ENCODE measurements around the gene RNF224. TPM values are rescaled to one million over a fixed set of nuclear protein-coding genes. Genes with fewer than 3 reads are reported as not detected.

RNF224 gene
- total RNA-seq: 1 to 10 TPM in 3 of 4 donors, under 1 TPM in 1; 0.34 to 2.0 (median 1.1) TPM

GRCh38 chr9:137227054-137227852, at the start of gene RNF224:
RNF224 (plus strand) TSS chr9:137227502; CDS start chr9:137228336, 834 bp downstream.
- Histone ChIP-seq H3K4me3 (no peak within 1 kb of the TSS), H3K4me1 (peaks cover 49% of the 10 kb centered on the region), H3K27ac (peak within 1 kb of the TSS; percentile 24), H3K36me3 (no peaks in the 10 kb centered on the region), H3K27me3 (peaks cover 42% of the 10 kb centered on the region), H3K9me3 (no peaks in the 10 kb centered on the region)
- TF ChIP-seq EP300 (IDR thresholded peaks at IDR 0.05): no peak
- TF ChIP-seq CTCF (IDR thresholded peaks at IDR 0.05): peak; percentile 75 to 89
- DNase-seq (ENCODE audit: low spot score in 2 of 2): no peak
- WGBS: 26% methylated on average over 7 of the region's 25 CpGs

GRCh38 chr9:137178201-137178938, 48.9 kb upstream of the RNF224 start:
- H3K27ac ChIP-seq: no peak overlapping the region
- TF ChIP-seq POLR2A (IDR thresholded peaks at IDR 0.05): no peak
- TF ChIP-seq EP300 (IDR thresholded peaks at IDR 0.05): no peak
- TF ChIP-seq CTCF (IDR thresholded peaks at IDR 0.05): no peak
- TF ChIP-seq POLR2AphosphoS5 (IDR thresholded peaks at IDR 0.05): no peak
- DNase-seq (ENCODE audit: low spot score in 2 of 2): no peak
- H3K36me3 ChIP-seq: peaks cover 62% of the 10 kb centered on the region
- H3K4me1 ChIP-seq: peaks cover 24% of the 10 kb centered on the region
- WGBS: 90% methylated on average over 13 of the region's 23 CpGs
- no peaks in the 10 kb centered on the region for H3K27me3 ChIP-seq
- H3K4me3 ChIP-seq: no peak overlapping the region
- no peaks in the 10 kb centered on the region for H3K9me3 ChIP-seq

GRCh38 chr9:137178939-137179630, 48.2 kb upstream of the RNF224 start:
- peaks cover 69% of the 10 kb centered on the region for H3K36me3 ChIP-seq
- no peak overlapping the region for H3K4me3 ChIP-seq
- TF ChIP-seq POLR2AphosphoS5 (IDR thresholded peaks at IDR 0.05) (no peak), POLR2A (IDR thresholded peaks at IDR 0.05) (no peak), CTCF (IDR thresholded peaks at IDR 0.05) (no peak)
- no peaks in the 10 kb centered on the region for H3K27me3 ChIP-seq
- no peaks in the 10 kb centered on the region for H3K9me3 ChIP-seq
- H3K4me1 ChIP-seq: peaks cover 16% of the 10 kb centered on the region
- WGBS: 92% methylated on average over 13 of the region's 19 CpGs
- H3K27ac ChIP-seq: no peak overlapping the region
- no peak for DNase-seq (ENCODE audit: low spot score in 2 of 2)

- Histone ChIP-seq H3K36me3 (peaks cover 76% of the 10 kb centered on the region), H3K4me1 (peaks cover 10% of the 10 kb centered on the region), H3K4me3 (no peak overlapping the region), H3K9me3 (no peaks in the 10 kb centered on the region), H3K27me3 (no peaks in the 10 kb centered on the region), H3K27ac (no peak overlapping the region)
- DNase-seq (ENCODE audit: low spot score in 2 of 2): no peak
- TF ChIP-seq POLR2A (IDR thresholded peaks at IDR 0.05) (no peak), CTCF (IDR thresholded peaks at IDR 0.05) (no peak), EP300 (IDR thresholded peaks at IDR 0.05) (no peak), POLR2AphosphoS5 (IDR thresholded peaks at IDR 0.05) (no peak)
- WGBS: 92% methylated on average over 14 of the region's 17 CpGs
These were observed 47.5 kb upstream of the RNF224 start for GRCh38 chr9:137179761-137180160.

GRCh38 chr9:137180491-137180890, 46.8 kb upstream of the RNF224 start:
- no peak for DNase-seq (ENCODE audit: low spot score in 2 of 2)
- no CpG with 5 or more reads among the region's 20 CpGs for WGBS
- H3K4me3 ChIP-seq: no peak overlapping the region
- H3K9me3 ChIP-seq: no peaks in the 10 kb centered on the region
- H3K36me3 ChIP-seq: peaks cover 83% of the 10 kb centered on the region
- no peak for TF ChIP-seq EP300 (IDR thresholded peaks at IDR 0.05)
- no peak for TF ChIP-seq POLR2AphosphoS5 (IDR thresholded peaks at IDR 0.05)
- TF ChIP-seq POLR2A (IDR thresholded peaks at IDR 0.05): no peak
- no peaks in the 10 kb centered on the region for H3K27me3 ChIP-seq
- no peak overlapping the region for H3K27ac ChIP-seq
- peaks cover 3% of the 10 kb centered on the region for H3K4me1 ChIP-seq

Data from suprapubic skin (tissue), 4 donors.